Neutrophil (primary cell): ENCODE measurements around the gene TMEM91.
"Not testable (repeated sequence)": the region's sequence is repeated elsewhere in the genome, so short reads cannot be mapped to it uniquely, and the experiment has no call there.

Experiments used
- H3K27ac ChIP-seq: fragments of 200-600 bp; sonication (generic); 2 replicates; pipeline ENCODE4 v1.5.1; 2016; ENCODE audit warnings: mild to moderate bottlenecking, moderate library complexity
- H3K27me3 ChIP-seq: fragments of 200-600 bp; sonication (generic); 2 replicates; pipeline ENCODE4 v1.6.0; 2016; ENCODE audit warnings: mild to moderate bottlenecking
- H3K36me3 ChIP-seq: fragments of 200-600 bp; sonication (generic); 2 replicates; pipeline ENCODE4 v1.5.1; 2017
- H3K4me1 ChIP-seq, 2 experiments: fragments of 200-600 bp in 1 of 2; sonication (generic) in 1 of 2; 1 replicate in 1 of 2; 2 replicates in 1 of 2; pipeline versions ENCODE4 v1.5.1 to v1.6.1; 2013 to 2016; ENCODE audit warnings: low read depth in 1 of 2, low read length in 1 of 2, mild to moderate bottlenecking in 1 of 2, moderate library complexity in 1 of 2; ENCODE audit not compliant: control insufficient read depth in 1 of 2, insufficient read depth in 1 of 2
- H3K4me3 ChIP-seq, 2 experiments: fragments of 200-600 bp in 1 of 2; sonication (generic) in 1 of 2; 1 replicate in 1 of 2; 2 replicates in 1 of 2; pipeline ENCODE4 v1.5.1; 2013 to 2016; ENCODE audit warnings: low read depth in 1 of 2, low read length in 1 of 2, mild to moderate bottlenecking in 1 of 2, moderate library complexity in 1 of 2
- H3K9me3 ChIP-seq: fragments of 200-600 bp; sonication (generic); 2 replicates; pipeline ENCODE4 v1.5.1; 2016
- TF ChIP-seq, protein P1 (sequence below): fragments of 200-600 bp; sonication (generic); IDR thresholded peaks from 2 replicates; pipeline ENCODE4 v1.5.1; 2016; ENCODE audit warnings: antibody characterized with exemption

Gene TMEM91

DNA sequence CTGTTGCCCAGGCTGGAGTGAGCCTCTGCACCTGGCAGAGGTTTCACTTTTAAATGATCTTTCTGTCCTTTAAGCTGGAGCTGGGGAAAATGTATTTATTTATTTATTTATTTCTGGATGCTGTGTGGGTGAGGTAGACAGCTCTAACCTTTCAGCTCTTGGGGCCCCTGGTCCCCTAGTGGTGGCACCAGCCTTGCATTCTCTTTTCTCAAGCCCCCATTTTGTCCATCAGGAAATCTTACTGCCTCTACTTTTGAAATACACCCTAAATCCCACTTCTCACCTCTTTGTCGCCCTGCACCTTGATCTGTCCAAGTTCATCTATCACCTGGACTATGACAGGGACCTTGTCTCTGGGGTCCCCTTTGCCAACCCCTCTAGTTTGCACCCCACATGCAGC is 10.2 kb upstream of the TMEM91 start:
- H3K4me1 ChIP-seq, result peaks cover 85 to 87% of the 10 kb centered on the region in 2 experiments
- H3K9me3 ChIP-seq, result no peaks in the 10 kb centered on the region
- H3K4me3 ChIP-seq, result peak overlapping the region; percentile 3 to 43
- TF ChIP-seq, protein P1, sequence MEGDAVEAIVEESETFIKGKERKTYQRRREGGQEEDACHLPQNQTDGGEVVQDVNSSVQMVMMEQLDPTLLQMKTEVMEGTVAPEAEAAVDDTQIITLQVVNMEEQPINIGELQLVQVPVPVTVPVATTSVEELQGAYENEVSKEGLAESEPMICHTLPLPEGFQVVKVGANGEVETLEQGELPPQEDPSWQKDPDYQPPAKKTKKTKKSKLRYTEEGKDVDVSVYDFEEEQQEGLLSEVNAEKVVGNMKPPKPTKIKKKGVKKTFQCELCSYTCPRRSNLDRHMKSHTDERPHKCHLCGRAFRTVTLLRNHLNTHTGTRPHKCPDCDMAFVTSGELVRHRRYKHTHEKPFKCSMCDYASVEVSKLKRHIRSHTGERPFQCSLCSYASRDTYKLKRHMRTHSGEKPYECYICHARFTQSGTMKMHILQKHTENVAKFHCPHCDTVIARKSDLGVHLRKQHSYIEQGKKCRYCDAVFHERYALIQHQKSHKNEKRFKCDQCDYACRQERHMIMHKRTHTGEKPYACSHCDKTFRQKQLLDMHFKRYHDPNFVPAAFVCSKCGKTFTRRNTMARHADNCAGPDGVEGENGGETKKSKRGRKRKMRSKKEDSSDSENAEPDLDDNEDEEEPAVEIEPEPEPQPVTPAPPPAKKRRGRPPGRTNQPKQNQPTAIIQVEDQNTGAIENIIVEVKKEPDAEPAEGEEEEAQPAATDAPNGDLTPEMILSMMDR, result no peak
- H3K27ac ChIP-seq, result peak overlapping the region; percentile 100
- no peaks in the 10 kb centered on the region for H3K27me3 ChIP-seq
- H3K36me3 ChIP-seq, result no peaks in the 10 kb centered on the region

DNA sequence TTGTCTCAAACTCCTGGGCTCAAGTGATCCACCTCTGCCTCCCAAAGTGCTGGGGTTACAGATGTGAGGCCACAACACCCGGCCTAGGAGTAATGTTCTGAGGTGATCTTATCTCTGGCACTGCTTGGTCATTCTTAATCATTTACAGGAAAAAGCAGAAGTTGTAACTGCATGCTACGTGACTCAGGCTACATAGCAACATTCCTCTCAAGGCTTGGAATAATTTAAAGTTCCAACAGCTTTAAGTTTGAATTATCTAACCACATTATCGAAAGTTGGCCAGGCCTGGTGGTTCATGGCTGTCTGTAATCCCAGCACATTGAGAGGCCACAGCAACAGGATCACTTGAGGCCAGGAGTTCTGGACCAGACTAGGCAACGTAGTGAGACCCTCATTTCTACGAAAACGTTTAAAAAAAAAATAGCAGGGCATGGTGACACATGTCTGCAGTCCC is 8.5 kb upstream of the TMEM91 start:
- Histone ChIP-seq H3K4me3 (peak overlapping the region; percentile 38 to 43), H3K9me3 (no peaks in the 10 kb centered on the region), H3K36me3 (no peaks in the 10 kb centered on the region), H3K27me3 (no peaks in the 10 kb centered on the region), H3K4me1 (peaks cover 83 to 85% of the 10 kb centered on the region in 2 experiments), H3K27ac (peak overlapping the region; percentile 100)
- TF ChIP-seq, protein P1, result no peak

- peaks cover 67 to 69% of the 10 kb centered on the region in 2 experiments for H3K4me1 ChIP-seq
- no peaks in the 10 kb centered on the region for H3K9me3 ChIP-seq
- TF ChIP-seq, protein P1, result no peak
Observed at GRCh38 chr19:41369769-41370168, 6.6 kb upstream of the TMEM91 start.

DNA sequence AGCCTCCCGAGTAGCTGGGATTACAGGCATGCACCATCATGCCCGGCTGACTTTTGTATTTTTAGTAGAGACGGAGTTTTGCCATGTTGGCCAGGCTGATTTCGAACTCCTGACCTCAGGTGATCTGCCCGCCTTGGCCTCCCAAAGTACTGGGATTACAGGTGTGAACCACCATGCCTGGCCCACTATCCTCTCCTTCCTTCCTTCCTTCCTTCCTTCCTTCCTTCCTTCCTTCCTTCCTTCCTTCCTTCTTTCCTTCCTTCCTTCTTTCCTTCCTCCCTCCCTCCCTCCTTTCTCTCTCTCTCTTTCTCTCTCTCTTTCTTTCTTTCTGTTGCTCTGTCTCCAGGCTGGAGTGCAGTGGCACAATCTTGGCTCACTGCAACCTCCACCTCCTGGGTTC is 5.2 kb upstream of the TMEM91 start:
- H3K4me3 ChIP-seq, H3K36me3 ChIP-seq, H3K27me3 ChIP-seq, H3K9me3 ChIP-seq: not testable (repeated sequence)
- H3K27ac ChIP-seq, result peak overlapping the region; percentile 44
- peaks cover 60 to 63% of the 10 kb centered on the region in 2 experiments for H3K4me1 ChIP-seq

More at GRCh38 chr19:41369769-41370168, 6.6 kb upstream of the TMEM91 start:
- Histone ChIP-seq H3K27ac (no peak overlapping the region), H3K27me3 (no peaks in the 10 kb centered on the region), H3K36me3 (no peaks in the 10 kb centered on the region), H3K4me3 (no peak overlapping the region)

- no peaks in the 10 kb centered on the region for H3K36me3 ChIP-seq
- H3K4me1 ChIP-seq, result peaks cover 59 to 61% of the 10 kb centered on the region in 2 experiments
- no peaks in the 10 kb centered on the region for H3K27me3 ChIP-seq
- H3K4me3 ChIP-seq, result no peak overlapping the region
- TF ChIP-seq, protein P1, result no peak
- peak overlapping the region; percentile 44 for H3K27ac ChIP-seq
- H3K9me3 ChIP-seq, result no peaks in the 10 kb centered on the region
Observed at GRCh38 chr19:41371541-41371940, 4.8 kb upstream of the TMEM91 start.

- no peak overlapping the region for H3K4me3 ChIP-seq
- no peaks in the 10 kb centered on the region for H3K27me3 ChIP-seq
- TF ChIP-seq, protein P1, result no peak
- H3K36me3 ChIP-seq, result no peaks in the 10 kb centered on the region
- peaks cover 58 to 60% of the 10 kb centered on the region in 2 experiments for H3K4me1 ChIP-seq
- peak overlapping the region; percentile 25 for H3K27ac ChIP-seq
- H3K9me3 ChIP-seq, result no peaks in the 10 kb centered on the region
Observed at GRCh38 chr19:41372501-41372900, 3.8 kb upstream of the TMEM91 start.
